Fibroblast of the aortic adventitia (primary cell): Measurements from ENCODE around the gene EFEMP2. TPM values are rescaled to one million over a fixed set of nuclear protein-coding genes. Genes with fewer than 3 reads are reported as not detected.

ENCODE experiments used
- DNase-seq: peaks from one replicate; pipeline ENCODE4 v3.0.0-alpha.2; 2010; ENCODE audit warnings: low read depth
- H3K4me3 ChIP-seq: 2 replicates; pipeline ENCODE4 v1.5.1; 2011; ENCODE audit warnings: low read depth, mild to moderate bottlenecking, control low read depth, low read length, moderate library complexity
- total RNA-seq: library from RNA; depleted of rRNA; stranded (reverse); fragments of >200 nt; gene quantifications from 2 replicates; pipeline ENCODE4 v1.2.3, GENCODE V29; 2012; ENCODE audit warnings: low replicate concordance
- TF ChIP-seq, protein P1 (sequence below): IDR thresholded peaks from 2 replicates; pipeline ENCODE4 v1.5.1; 2011; ENCODE audit warnings: mild to moderate bottlenecking, low read length, control low read depth, inconsistent platforms; ENCODE audit not compliant: insufficient read depth

Gene EFEMP2
- total RNA-seq, 1 donor = 105 TPM

DNA sequence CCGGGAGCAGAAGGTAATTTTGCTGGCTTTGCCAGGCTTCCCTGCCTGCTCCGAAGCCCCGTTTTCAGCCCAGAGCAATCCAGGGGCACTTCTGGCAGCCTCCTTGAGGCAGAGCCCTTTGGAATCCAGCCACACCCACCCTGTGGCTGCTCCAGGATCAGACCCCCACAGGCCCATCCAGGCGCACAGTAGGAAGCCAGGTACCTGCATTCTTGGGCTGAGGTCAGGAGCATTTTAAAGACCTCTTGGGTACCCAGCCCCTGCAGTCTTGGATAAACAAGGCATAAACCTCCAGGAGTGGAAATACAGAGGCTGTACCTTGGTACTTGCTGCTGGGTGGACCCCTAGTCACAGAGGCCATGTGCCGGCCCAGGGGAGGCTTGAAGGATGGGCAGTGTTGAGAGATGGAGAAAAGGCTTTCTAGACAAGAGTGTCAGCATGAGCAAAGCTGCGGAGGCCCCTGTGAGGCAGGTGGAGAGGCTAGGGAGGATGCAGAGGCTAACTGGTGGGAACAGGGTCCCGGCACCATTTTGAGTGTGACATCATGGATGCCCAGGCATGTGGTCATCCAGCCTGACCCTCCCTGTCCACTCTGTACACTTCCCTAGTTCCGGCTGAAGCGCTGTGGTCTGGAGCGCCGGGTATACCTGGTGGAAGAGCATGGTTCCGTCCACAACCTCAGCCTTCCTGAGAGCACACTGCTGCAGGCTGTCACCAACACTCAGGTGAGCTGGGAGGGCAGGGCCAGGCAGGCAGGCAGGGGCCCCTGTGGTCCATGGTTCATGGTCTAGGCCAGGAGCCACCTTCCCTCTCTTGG, 8.5 kb downstream of the EFEMP2 start:
- DNase-seq = no peak
- TF ChIP-seq, protein P1, sequence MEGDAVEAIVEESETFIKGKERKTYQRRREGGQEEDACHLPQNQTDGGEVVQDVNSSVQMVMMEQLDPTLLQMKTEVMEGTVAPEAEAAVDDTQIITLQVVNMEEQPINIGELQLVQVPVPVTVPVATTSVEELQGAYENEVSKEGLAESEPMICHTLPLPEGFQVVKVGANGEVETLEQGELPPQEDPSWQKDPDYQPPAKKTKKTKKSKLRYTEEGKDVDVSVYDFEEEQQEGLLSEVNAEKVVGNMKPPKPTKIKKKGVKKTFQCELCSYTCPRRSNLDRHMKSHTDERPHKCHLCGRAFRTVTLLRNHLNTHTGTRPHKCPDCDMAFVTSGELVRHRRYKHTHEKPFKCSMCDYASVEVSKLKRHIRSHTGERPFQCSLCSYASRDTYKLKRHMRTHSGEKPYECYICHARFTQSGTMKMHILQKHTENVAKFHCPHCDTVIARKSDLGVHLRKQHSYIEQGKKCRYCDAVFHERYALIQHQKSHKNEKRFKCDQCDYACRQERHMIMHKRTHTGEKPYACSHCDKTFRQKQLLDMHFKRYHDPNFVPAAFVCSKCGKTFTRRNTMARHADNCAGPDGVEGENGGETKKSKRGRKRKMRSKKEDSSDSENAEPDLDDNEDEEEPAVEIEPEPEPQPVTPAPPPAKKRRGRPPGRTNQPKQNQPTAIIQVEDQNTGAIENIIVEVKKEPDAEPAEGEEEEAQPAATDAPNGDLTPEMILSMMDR = no peak

DNA sequence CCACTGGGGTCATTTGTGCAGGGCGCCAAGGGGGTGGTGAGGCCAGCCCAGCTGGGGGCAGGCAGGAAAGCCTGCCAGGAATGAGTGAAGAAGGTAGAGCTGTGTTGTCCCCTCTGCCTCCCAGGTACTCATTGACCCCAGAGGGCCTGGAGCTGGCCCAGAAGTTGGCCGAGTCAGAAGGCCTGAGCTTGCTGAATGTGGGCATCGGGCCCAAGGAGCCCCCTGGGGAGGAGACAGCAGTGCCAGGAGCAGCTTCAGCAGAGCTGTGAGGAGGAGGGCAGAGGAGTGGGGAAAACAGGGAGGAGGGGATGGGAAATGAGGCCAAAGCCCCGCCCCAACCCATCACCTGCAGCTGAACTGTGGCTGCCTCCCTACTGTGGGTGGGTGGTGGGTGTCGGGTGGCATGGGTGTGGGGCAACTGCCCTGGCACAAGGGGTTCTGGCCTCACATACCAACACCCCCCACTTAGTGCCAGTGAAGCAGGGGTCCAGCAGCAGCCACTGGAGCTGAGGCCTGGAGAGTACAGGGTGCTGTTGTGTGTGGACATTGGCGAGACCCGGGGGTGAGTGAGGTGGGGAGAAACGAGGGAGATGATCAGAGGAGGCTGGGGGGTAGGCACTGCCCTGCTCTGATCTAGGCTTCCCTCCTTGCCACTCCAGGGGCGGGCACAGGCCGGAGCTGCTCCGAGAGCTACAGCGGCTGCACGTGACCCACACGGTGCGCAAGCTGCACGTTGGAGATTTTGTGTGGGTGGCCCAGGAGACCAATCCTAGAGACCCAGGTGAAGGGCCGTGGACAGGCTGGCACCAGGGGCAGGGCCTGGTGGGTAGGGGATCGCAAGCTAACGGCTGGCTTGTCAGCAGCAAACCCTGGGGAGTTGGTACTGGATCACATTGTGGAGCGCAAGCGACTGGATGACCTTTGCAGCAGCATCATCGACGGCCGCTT, 9.4 kb downstream of the EFEMP2 start:
- TF ChIP-seq, protein P1 = no peak
- no peak for DNase-seq
- no peak overlapping the region for H3K4me3 ChIP-seq

More for the DNA sequence above, 8.5 kb downstream of the EFEMP2 start:
- no peak overlapping the region for H3K4me3 ChIP-seq

DNA sequence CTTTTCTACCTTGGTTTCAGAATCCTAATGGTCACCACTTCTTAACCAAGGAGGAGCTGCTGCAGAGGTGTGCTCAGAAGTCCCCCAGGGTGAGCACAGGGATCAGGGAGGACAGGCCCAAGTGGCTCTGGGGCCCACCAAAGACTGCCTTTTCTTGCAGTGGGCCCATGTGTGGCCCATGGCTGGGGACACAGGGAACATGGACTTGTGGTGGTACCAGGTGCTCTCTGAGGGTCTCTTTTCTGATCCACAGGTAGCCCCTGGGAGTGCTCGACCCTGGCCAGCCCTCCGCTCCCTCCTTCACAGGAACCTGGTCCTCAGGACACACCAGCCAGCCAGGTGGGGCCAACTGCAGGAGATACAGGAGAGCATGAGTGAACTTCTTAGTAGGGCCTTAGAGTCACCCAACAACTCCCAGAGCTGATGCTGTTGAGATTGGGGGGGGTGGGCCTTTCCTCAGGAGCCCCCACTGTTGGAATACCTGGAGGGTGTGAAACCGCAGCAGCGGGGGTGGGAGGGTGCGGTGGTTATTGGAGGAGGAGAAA, 10.3 kb downstream of the EFEMP2 start:
- peak overlapping the region; percentile 93 for H3K4me3 ChIP-seq
- DNase-seq = no peak
- TF ChIP-seq, protein P1 = no peak

DNA sequence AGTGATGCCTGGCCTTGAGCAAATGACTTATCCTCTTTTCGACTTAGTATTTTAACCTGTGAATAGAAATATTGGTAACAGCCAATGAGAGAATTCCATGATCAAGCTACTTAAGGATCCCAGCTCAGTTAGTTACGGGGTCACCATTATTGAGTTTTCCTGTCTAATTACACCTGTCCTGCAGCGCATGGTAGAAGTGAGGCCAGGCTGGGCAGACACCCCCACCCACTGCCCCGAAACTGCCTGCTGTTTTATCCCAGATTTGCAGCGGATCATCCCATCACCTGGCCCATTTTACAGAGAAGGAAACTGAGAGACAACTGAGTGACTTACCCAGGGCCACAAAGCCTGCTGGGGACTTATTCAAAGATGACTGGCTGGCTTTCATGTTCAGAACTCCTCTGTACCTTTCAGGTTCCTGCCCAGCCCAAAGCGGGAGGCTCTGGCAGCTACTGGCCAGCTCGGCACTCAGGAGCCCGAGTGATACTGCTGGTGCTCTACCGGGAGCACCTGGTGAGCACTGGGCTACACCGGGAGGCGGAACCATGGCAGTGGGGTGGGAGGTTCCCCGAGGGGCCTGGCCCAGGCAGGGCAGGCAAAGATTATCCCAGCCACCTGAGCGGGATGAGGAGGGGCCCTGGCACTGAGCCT, 10.9 kb downstream of the EFEMP2 start:
- peak overlapping the region; percentile 93 for H3K4me3 ChIP-seq
- no peak for DNase-seq
- TF ChIP-seq, protein P1 = no peak

DNA sequence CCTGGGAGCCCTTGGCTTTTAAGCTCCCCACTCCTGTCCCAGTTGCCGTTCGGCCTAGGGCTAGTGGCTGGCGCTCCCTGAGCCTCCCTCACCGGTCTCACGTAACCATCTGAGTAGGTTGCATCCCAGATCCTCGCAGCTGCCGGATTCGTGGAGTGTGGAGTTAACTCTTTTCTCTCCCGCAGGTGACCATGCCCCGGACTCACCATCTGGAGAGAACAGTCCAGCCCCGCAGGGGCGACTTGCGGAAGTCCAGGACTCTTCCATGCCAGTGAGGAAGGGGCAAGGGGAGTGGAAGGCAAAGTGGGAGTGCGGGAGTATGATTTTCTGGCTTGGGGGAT, 11.5 kb downstream of the EFEMP2 start:
- DNase-seq = no peak
- TF ChIP-seq, protein P1 = no peak
- H3K4me3 ChIP-seq = peak overlapping the region; percentile 93
